Right atrium auricular region (tissue), 2 donors: ENCODE data around the gene RRAGC. TPM values are rescaled to one million over a fixed set of nuclear protein-coding genes. Genes with fewer than 3 reads are reported as not detected.
A peak's percentile ranks its signal among the peaks of the same experiment; 100 is the strongest.

Experiments used
- DNase-seq: peaks from one replicate; pipeline ENCODE4 v3.0.0-alpha.2; 2019; ENCODE audit warnings: low spot score
- H3K27ac ChIP-seq, 2 donors: fragments of 200-600 bp; sonication (generic); 1 replicate in 1 of 2; 2 replicates in 1 of 2; pipeline ENCODE4 v1.5.1; 2016 to 2019
- H3K27me3 ChIP-seq, 2 donors: fragments of 200-600 bp; sonication (generic); one replicate each; pipeline versions ENCODE4 v1.5.1 to v1.6.0; 2017 to 2019
- H3K36me3 ChIP-seq: fragments of 200-600 bp; sonication (generic); one replicate; pipeline ENCODE4 v1.5.1; 2016
- H3K4me1 ChIP-seq, 2 donors: fragments of 200-600 bp; sonication (generic); one replicate each; pipeline versions ENCODE4 v1.5.1 to v1.6.0; 2017 to 2019
- H3K4me3 ChIP-seq, 2 donors: fragments of 200-600 bp; sonication (generic); 1 replicate in 1 of 2; 2 replicates in 1 of 2; pipeline ENCODE4 v1.5.1; 2017 to 2019; ENCODE audit warnings: mild to moderate bottlenecking in 1 of 2, moderate library complexity in 1 of 2
- H3K9me3 ChIP-seq, 2 donors: fragments of 200-600 bp; sonication (generic); one replicate each; pipeline ENCODE4 v1.5.1; 2019
- total RNA-seq, 2 donors: library from RNA; depleted of rRNA; stranded (reverse); fragments of >200 nt; gene quantifications; one replicate each; pipeline ENCODE4 v1.1.0, GENCODE V29; 2016
- TF ChIP-seq, protein P1 (sequence below), 2 donors: fragments of 200-600 bp; sonication (generic); IDR thresholded peaks; one replicate each; pipeline ENCODE4 v1.5.1; 2019; ENCODE audit warnings: antibody characterized with exemption in 2 of 2

The RRAGC gene
- total RNA-seq, 2 donors from 2014 or later, result 9.2 to 10.7 TPM

DNA sequence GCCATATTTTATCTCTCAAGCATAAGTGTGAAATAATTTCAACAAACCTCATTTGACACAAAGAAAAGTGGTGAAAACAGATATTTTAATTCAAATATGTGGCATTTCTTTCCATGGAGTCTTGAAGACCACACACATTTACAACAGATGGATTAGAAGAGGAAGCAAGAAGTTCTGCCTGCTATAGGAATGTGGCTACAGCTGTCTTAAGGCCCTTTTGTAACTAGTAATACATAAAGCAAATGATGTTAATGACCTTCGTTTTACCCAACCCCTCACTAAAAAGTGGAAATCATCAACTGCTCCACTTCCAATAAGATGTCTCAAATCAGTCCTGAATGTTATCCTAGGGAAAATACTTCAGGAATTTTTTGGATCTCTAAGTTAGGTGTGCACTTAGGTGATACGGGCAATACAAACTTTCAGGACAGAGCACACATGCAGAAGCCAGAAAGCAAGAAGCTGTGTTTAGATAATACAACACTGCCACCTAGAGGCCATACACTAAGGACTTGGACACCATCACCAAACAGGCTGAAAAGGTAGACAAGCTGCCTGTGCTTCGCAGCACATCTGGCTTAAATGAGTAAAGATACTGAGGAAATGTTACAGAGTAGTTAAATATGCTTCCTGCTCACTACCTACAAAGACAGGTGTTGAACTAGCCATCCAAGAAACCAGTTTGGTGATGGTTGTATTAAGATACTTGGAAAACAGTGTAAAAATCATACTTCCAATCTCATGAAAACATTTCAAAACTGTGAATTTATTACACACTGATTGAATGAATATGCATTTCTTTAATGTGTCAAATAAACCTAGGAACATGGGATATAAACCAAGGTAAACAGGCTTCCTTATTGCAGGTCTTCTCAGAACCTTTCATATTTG lies 24.4 kb downstream of the RRAGC start:
- no peak for DNase-seq
- no peak overlapping the region for H3K4me3 ChIP-seq

DNA sequence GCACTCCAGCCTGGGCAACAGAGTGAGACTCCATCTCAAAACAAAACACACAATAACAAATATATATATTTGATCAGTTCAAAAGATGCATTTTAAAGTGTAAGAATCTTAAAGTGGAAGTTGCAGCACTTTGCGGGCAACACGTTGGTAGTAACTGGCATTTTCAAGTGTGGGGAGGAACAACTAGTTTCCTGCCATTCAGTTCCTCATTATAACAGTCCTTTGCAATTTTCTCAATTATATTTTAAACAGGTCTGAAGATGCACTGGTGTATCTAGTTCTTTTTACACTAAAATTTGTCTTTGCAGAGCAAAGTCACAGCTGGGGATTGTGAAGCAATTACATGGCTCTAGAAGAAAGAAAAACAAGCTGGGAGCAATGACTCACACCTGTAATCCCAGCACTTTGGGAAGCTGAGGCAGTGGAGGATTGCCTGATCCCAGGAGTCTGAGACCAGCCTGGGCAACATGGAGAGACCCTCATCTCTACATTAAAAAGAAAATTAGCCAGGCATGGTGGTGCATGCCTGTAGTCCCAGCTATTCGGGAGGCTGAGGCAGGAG lies 25.3 kb downstream of the RRAGC start:
- TF ChIP-seq, protein P1, sequence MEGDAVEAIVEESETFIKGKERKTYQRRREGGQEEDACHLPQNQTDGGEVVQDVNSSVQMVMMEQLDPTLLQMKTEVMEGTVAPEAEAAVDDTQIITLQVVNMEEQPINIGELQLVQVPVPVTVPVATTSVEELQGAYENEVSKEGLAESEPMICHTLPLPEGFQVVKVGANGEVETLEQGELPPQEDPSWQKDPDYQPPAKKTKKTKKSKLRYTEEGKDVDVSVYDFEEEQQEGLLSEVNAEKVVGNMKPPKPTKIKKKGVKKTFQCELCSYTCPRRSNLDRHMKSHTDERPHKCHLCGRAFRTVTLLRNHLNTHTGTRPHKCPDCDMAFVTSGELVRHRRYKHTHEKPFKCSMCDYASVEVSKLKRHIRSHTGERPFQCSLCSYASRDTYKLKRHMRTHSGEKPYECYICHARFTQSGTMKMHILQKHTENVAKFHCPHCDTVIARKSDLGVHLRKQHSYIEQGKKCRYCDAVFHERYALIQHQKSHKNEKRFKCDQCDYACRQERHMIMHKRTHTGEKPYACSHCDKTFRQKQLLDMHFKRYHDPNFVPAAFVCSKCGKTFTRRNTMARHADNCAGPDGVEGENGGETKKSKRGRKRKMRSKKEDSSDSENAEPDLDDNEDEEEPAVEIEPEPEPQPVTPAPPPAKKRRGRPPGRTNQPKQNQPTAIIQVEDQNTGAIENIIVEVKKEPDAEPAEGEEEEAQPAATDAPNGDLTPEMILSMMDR (IDR thresholded peaks at IDR 0.05), result no peak
- Histone ChIP-seq H3K27ac (no peak overlapping the region), H3K4me1 (peaks cover 0 to 3% of the 10 kb centered on the region in 2 donors), H3K9me3 (no peaks in the 10 kb centered on the region), H3K36me3 (peaks cover 21% of the 10 kb centered on the region), H3K4me3 (no peak overlapping the region), H3K27me3 (no peaks in the 10 kb centered on the region)
- no peak for DNase-seq

More for the DNA sequence above, 24.4 kb downstream of the RRAGC start:
- TF ChIP-seq, protein P1 (IDR thresholded peaks at IDR 0.05), result peak; percentile 57 to 86
- Histone ChIP-seq H3K9me3 (no peaks in the 10 kb centered on the region), H3K27ac (no peak overlapping the region), H3K36me3 (peaks cover 24% of the 10 kb centered on the region), H3K27me3 (no peaks in the 10 kb centered on the region), H3K4me1 (peaks cover 0 to 8% of the 10 kb centered on the region in 2 donors)

DNA sequence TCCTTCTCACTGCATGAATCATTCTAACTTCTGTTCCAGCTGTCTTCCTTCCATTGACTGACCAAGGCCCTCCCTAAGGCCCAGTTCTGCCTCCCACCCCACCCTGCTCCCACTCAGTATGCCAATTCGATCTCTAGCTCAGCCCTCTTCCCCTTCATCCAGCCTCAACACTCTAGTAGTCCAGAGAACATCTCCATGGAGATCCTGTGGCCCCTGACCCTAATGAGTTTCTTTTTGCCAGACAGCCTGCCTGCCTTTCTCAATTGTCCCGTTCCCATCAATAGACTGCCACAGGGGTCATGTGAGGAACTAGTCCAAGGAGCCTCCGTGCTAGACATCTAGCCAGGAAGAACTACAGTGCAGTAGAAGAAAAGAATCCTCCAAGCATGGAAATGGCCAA lies 26.4 kb downstream of the RRAGC start:
- Histone ChIP-seq H3K36me3 (peaks cover 10% of the 10 kb centered on the region), H3K4me1 (no peaks in the 10 kb centered on the region), H3K27ac (no peak overlapping the region), H3K4me3 (no peak overlapping the region), H3K9me3 (no peaks in the 10 kb centered on the region), H3K27me3 (no peaks in the 10 kb centered on the region)
- DNase-seq, result no peak
- TF ChIP-seq, protein P1 (IDR thresholded peaks at IDR 0.05), result no peak

DNA sequence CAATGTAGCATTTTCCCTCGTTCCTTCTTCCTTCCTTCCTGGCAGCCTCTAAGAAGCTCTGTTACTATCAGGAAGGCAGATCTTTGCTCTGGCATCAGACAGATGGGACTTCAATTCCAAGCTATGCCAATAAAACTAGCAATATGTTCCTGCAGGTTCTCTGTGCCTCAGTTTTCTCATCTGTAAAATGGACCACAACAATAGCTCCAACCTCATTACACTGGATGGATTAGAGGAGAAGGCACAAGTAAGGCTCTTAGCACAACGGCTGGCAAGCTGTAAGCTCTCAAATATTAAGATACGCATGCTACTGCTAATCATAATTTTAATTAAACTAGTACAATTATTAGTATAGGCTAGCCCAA lies 27.2 kb downstream of the RRAGC start:
- Histone ChIP-seq H3K27ac (no peak overlapping the region), H3K4me3 (no peak overlapping the region), H3K36me3 (peaks cover 4% of the 10 kb centered on the region), H3K27me3 (no peaks in the 10 kb centered on the region), H3K9me3 (no peaks in the 10 kb centered on the region), H3K4me1 (no peaks in the 10 kb centered on the region)
- no peak for DNase-seq
- TF ChIP-seq, protein P1 (IDR thresholded peaks at IDR 0.05), result no peak

DNA sequence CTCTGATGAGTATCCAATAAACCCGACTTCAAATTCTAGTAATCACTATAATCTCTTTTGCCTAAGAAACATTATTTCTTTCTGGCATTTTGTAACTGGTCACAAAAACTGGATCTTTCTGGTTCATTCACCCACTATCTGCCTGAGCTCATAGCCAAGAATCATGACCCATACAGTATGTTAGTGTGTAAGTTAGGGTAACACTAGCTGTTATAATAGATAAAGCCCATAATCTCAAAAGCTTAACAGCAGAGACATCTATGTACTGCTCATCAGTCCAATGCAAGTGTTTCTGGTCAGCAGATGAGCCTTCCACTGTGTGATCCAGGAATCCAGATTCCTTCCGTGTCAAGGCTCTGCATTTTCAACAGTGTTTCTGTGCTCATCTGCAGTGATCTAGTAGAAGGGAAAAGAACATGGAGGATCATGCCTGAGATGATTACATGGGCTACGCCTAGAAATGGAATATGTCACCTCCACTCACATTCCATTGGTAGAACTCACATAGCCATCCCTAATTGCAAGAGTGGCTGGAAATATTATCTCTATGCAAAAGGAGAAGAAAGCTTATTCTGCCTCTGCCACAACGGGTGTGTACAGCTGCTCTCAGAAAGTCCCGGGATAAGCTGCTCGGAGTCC lies 27.7 kb downstream of the RRAGC start:
- no peak for DNase-seq
- no peaks in the 10 kb centered on the region for H3K27me3 ChIP-seq

More for the DNA sequence above, 27.7 kb downstream of the RRAGC start:
- H3K9me3 ChIP-seq, result no peaks in the 10 kb centered on the region
- TF ChIP-seq, protein P1 (IDR thresholded peaks at IDR 0.05), result no peak
- no peaks in the 10 kb centered on the region for H3K36me3 ChIP-seq
- H3K27ac ChIP-seq, result no peak overlapping the region
- H3K4me3 ChIP-seq, result no peak overlapping the region
- H3K4me1 ChIP-seq, result no peaks in the 10 kb centered on the region
